Activated T-cell treated with anti-CD3 and anti-CD28 coated beads, Interleukin-2, amount 50 U/mL, for 24 hours (primary cell): ENCODE data around the gene MGLL.
A peak's percentile ranks its signal among the peaks of the same experiment; 100 is the strongest.

Experiments used
- DNase-seq: peaks from one replicate; pipeline ENCODE4 v3.0.0-alpha.2; 2020
- H3K27ac Mint-ChIP-seq: 2 replicates; pipeline ENCODE4 v1.8.0; 2020; ENCODE audit warnings: mild to moderate bottlenecking, mixed read lengths
- H3K27me3 Mint-ChIP-seq: 2 replicates; pipeline ENCODE4 v1.8.0; 2020; ENCODE audit warnings: mixed read lengths
- H3K36me3 Mint-ChIP-seq: 2 replicates; pipeline ENCODE4 v1.8.0; 2020; ENCODE audit warnings: low read depth, mixed read lengths
- H3K4me1 Mint-ChIP-seq: 2 replicates; pipeline ENCODE4 v1.8.0; 2020; ENCODE audit warnings: low read depth, mixed read lengths
- H3K4me3 Mint-ChIP-seq: 2 replicates; pipeline ENCODE4 v1.8.0; 2020; ENCODE audit warnings: mild to moderate bottlenecking, moderate library complexity, mixed read lengths
- H3K9me3 Mint-ChIP-seq: 2 replicates; pipeline ENCODE4 v1.8.0; 2020; ENCODE audit warnings: mixed read lengths

Gene MGLL

DNA sequence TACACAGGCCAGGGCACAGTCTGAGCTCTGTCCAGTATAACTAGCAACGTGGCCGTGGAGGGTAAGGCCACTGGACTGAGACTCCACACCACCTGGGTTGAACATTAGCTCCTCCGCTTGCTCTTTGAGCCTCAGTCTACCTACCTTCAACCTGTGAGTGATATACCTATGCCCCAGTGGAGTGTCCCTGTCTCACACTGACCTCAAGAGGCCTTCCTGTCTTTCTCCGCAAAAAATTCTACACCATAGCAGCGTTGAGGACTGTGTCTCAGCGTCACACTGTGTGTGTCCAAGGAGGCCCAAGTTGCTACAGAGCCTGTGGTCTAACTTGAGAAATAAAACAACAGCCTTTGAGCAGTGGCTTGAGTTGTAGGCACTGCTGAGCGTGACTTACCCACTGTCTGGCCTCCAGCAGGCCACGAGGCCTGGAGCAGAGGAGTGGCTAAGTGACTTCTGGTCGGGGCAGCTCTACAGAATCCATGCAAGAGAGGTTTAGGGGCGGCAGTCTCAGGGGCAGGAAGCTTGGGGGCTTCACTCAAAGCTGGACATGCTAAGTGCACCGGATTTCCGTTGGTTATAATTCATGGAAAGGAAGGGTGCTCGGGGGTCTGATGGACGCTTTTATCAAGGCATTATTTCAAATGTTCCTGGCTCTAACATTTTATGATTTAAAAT lies 2.0 kb upstream of the MGLL start:
- Mint-ChIP-seq H3K4me1 (peaks cover 11% of the 10 kb centered on the region), H3K36me3 (no peaks in the 10 kb centered on the region), H3K27ac (no peak overlapping the region), H3K9me3 (peaks cover 4% of the 10 kb centered on the region), H3K4me3 (no peak overlapping the region), H3K27me3 (peaks cover 65% of the 10 kb centered on the region)
- DNase-seq, result no peak

DNA sequence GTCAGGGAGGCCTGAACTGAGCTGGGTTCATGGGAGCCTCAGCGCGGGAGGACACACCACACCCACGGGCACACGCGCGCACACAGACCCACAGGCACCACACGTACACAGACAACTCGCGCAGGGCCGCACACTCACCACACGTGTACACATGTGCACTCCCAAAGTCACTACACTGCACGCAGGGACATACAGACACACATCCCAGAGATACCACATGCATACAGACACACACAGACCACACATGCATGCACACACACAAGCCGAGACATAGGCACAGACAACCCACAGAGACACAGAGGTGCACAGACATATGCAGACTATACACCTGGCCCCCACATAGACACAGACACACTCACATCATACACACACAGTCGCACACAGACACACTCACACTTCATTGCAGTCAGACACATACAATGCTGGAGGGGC lies 1.1 kb upstream of the MGLL start:
- H3K9me3 Mint-ChIP-seq, result no peaks in the 10 kb centered on the region
- DNase-seq, result no peak
- no peaks in the 10 kb centered on the region for H3K36me3 Mint-ChIP-seq
- H3K27me3 Mint-ChIP-seq, result peaks cover 68% of the 10 kb centered on the region
- no peak overlapping the region for H3K27ac Mint-ChIP-seq
- peaks cover 11% of the 10 kb centered on the region for H3K4me1 Mint-ChIP-seq
- peak overlapping the region; percentile 46 for H3K4me3 Mint-ChIP-seq

DNA sequence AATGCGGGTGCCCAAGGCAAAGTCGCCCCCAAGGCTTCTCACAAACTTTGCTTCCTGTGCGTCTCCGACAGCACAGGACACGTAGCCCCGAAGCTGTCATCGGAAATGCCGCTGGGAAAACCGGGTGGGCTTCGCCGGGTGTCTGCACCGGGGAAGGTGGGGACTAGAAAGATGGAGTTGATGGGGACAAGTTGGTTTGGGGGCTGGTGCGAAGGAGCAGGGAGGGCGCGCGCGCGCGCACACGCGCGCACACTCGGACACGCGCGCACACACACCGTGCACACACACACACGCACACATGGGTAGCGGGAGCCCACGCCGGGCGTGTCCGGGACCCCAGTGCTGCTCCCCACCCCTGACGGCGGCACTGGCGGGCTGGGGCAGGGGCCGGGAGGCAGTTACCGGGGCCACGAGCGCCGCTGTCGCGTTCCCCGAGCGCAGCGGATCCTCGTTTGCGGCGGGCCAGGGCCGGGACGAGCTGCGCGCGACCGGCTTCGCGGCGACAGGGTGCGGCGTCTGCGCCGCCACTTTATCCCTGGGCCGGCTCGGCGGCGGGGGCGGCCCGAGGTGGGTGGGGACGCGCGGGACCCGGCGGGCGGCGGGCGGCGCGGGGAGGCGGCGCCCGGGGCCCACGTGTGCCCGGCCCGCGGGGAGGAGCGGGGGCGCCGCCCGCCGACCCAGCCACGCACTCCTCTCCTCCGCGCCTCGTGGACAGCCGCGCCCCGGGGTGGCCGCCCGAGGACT lies 539 bp upstream of the MGLL start:
- no peaks in the 10 kb centered on the region for H3K9me3 Mint-ChIP-seq
- H3K27me3 Mint-ChIP-seq, result peaks cover 68% of the 10 kb centered on the region
- peak overlapping the region; percentile 79 for H3K4me3 Mint-ChIP-seq
- no peaks in the 10 kb centered on the region for H3K36me3 Mint-ChIP-seq
- H3K4me1 Mint-ChIP-seq, result peaks cover 11% of the 10 kb centered on the region
- peak overlapping the region; percentile 44 for H3K27ac Mint-ChIP-seq
- DNase-seq, result peak; percentile 42

DNA sequence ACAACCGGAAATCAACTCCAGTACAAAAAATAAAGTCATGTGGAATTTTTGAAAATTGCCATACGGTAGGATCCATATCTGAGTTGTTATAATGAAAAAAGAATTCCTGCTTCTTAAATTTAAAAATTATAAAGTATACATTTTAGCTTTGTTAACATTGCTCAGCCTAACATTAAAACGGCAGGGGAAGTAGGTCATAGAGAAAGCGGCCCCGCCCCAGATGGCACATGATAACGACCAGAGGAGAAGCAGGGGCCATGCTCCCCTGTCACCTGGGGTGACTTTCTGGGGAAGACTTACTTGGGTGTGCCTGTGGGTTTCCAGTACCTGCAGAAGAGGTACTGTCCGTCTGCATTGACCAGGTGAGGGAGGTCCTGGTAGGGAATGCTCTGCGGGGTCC lies 921 bp downstream of the MGLL start:
- peaks cover 63% of the 10 kb centered on the region for H3K27me3 Mint-ChIP-seq
- no peaks in the 10 kb centered on the region for H3K9me3 Mint-ChIP-seq

DNA sequence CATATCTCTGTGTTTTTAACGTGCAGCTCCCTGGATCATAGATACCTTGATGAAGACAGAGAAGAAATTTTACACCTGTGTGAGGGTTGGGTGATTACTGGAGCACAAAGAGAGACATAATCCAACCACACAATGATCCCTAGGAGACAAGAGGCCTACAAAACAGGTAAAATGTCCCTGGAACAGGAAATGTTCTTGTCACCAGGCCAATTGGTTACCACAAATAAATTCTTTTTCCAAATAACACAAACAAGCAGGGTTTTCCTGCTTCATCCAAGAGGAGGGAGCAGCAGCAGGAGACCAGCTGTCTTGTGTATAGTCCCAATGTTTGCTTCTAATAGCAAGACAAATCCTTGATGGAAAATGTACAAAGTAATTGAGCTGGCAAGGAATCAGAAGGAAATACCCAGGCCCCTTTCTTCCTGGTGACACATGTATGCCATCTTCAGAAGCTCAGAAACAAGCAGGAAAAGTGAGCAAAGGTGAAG lies 1.4 kb downstream of the MGLL start:
- Mint-ChIP-seq H3K27me3 (peaks cover 62% of the 10 kb centered on the region), H3K4me1 (peaks cover 11% of the 10 kb centered on the region), H3K36me3 (no peaks in the 10 kb centered on the region), H3K4me3 (no peak overlapping the region), H3K9me3 (no peaks in the 10 kb centered on the region), H3K27ac (no peak overlapping the region)
- no peak for DNase-seq

More for the DNA sequence above, 921 bp downstream of the MGLL start:
- Mint-ChIP-seq H3K4me1 (peaks cover 11% of the 10 kb centered on the region), H3K4me3 (no peak overlapping the region), H3K27ac (no peak overlapping the region), H3K36me3 (no peaks in the 10 kb centered on the region)
- DNase-seq, result no peak

DNA sequence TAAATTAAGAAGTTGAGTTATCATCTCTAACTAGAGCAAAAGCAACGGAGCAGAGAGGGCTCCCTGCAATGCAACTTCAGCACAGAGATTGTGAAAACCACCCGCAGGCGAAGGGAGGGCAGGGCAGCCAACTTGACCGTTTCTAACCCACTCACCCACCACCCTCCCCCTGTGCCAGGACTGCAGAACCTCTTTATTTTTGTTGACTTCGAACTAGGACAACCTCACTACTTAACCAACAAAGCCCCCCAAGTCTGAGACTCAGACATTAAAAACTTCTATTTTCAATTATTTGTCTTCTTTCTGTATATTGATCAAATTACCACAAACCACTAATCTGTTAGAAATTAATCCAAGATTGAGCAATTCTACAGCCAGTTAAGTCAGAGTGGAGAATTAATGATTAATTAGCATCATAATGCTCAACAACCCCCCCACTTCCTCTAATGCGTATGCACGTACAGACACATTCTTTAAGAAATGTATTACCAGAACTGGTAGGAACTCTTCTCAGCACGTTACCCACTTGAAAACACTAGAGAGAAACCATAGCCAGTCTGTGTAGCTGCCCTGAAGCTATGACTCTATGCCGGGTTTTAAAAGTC lies 2.0 kb downstream of the MGLL start:
- Mint-ChIP-seq H3K9me3 (no peaks in the 10 kb centered on the region), H3K4me3 (no peak overlapping the region)

DNA sequence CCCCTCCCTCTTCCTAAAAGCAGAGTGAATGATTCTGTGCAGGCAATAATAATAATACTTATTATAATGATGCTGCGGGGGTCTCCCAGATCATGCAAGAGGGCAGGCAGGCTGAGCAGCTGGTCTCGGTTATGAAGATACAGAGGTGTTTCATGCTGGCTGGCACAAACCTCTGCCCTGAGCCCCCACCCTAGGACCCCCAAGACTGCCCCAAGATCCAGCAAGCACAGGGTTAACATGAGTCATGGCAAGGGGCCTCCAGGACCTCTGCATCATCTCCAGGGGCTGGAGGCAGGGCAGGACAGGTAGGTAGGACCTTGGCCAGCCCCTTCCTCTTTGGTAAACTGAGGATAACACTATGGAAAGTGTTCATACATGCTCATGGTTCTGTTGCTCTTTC lies 2.7 kb downstream of the MGLL start:
- DNase-seq, result no peak
- Mint-ChIP-seq H3K27ac (no peak overlapping the region), H3K36me3 (no peaks in the 10 kb centered on the region), H3K9me3 (no peaks in the 10 kb centered on the region), H3K27me3 (peaks cover 52% of the 10 kb centered on the region), H3K4me3 (no peak overlapping the region), H3K4me1 (peaks cover 11% of the 10 kb centered on the region)

More for the DNA sequence above, 2.0 kb downstream of the MGLL start:
- Mint-ChIP-seq H3K27ac (no peak overlapping the region), H3K36me3 (no peaks in the 10 kb centered on the region), H3K27me3 (peaks cover 57% of the 10 kb centered on the region), H3K4me1 (peaks cover 11% of the 10 kb centered on the region)
- no peak for DNase-seq

DNA sequence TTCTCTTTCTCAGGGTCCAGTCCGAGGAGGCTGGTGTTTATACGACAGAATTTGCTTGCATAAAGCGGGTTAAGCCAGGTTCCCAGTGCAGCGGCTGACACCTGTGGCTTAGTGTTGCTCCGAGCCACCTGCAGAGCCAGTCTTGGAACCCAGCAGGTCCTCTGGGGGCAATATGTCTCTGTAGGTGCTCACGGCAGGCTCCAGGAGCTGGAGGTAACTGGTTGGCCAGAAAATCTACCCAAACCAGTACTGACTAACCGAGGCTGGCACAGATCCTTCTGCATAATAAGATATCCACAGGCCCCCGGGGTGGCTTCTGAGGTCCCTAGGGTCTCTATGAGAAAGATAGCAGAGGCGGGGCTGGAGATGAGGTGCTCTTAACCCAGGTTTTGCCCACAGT lies 3.2 kb downstream of the MGLL start:
- Mint-ChIP-seq H3K4me1 (peaks cover 11% of the 10 kb centered on the region), H3K27me3 (peaks cover 46% of the 10 kb centered on the region), H3K36me3 (no peaks in the 10 kb centered on the region), H3K27ac (no peak overlapping the region), H3K4me3 (no peak overlapping the region), H3K9me3 (no peaks in the 10 kb centered on the region)
- no peak for DNase-seq

DNA sequence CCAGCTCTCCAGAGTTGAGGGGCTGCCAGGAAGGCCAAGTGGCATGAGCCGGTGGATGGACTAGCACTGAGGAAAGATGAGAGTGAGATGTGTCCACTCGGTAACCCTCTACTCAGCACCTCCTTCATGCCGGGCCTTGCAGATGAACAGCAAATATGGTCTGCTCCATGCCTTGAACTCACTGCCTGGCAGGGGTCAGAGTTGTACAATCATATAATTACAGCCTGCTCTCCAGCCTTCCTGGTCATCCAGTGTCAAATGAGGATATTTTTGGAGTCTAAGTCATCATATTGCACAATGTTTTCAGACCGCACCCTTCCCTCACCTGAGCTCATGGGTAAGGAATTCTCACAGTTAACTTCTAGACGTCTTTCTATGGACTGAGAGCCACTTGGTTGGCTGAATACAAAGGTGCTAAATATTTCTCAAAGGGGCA lies 4.9 kb downstream of the MGLL start:
- DNase-seq, result no peak
- H3K27me3 Mint-ChIP-seq, result peaks cover 34% of the 10 kb centered on the region
- H3K9me3 Mint-ChIP-seq, result no peaks in the 10 kb centered on the region
- H3K4me3 Mint-ChIP-seq, result no peak overlapping the region
- H3K4me1 Mint-ChIP-seq, result peaks cover 4% of the 10 kb centered on the region
- H3K36me3 Mint-ChIP-seq, result no peaks in the 10 kb centered on the region
- no peak overlapping the region for H3K27ac Mint-ChIP-seq

DNA sequence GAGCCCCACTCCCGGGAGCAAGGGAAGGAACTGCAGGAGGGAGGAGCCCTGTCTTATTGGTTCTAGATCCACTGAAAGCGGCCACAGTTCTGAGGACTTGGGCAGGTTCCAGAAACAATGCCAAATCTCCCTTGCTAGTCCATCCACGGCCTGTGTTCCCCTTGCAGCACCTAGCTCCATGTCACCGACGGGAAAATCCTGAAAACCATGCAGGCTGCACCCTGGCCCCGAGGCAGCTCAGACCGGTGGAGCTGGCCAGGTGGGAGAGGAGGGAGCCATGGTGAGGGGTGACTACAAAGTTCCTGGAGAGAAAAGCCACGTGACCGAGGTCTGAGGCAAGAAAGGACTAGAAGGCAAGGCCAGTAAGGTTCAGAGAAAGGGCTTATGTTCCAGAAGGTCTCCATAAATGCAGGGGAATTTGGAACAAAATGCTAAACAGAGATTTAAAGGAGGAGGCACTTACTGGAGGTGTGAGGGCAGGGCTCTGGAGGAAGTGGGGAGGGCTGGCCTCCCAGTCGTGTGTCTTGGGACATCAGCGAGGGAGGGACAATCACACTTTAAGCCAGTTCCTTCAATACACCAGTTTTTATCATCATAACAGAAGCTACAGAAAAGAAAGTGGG lies 5.4 kb downstream of the MGLL start:
- Mint-ChIP-seq H3K4me3 (no peak overlapping the region), H3K36me3 (no peaks in the 10 kb centered on the region), H3K27me3 (peaks cover 29% of the 10 kb centered on the region), H3K4me1 (peaks cover under 1% of the 10 kb centered on the region), H3K9me3 (no peaks in the 10 kb centered on the region), H3K27ac (no peak overlapping the region)
- no peak for DNase-seq

DNA sequence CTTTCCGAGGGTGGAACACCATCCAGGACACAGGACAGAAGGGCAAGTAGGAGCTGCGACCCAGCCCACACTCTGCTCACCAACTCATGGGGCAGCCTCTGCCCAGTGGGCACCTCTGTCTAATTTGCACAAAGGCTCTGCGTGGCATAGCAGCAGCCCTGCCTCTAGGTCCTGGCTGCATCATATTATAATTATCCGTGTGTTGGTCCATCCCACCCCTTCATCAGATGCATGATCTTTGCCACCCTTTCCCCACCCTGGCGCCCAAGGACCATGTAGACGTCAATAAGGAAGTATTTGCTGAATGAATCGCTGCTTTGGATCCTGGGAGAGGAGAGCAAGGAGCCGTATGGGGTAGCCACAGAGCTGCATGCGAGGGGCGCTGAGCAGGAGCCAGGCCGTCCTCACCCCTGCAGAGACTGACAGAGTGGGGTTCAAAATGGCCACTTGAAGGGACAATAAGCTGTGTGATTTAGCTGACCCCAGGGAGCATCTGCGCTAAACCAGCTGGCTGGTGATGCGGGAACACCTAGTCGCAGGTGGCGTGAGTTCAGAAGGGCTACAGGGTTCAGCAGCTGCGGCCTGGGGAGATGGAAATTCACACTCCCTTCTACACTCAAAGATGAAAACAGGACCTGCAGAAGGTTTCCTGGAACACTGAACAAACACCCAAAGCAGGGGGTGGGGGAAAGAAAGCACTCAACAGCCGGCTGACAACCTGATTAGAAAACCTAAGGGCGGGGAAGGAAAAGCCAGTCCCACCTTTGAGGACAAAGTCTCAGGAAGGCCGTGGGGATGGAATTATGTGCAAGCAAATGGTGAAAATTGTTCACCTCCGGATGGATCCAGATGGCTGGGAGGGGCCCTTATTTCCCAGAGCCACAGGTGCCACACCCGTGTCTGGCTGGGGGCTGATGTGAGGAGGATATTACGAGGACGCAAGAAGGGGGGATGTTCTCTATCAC lies 6.4 kb downstream of the MGLL start:
- DNase-seq, result no peak
- H3K9me3 Mint-ChIP-seq, result no peaks in the 10 kb centered on the region
- H3K27me3 Mint-ChIP-seq, result peaks cover 20% of the 10 kb centered on the region
- no peak overlapping the region for H3K27ac Mint-ChIP-seq
- no peaks in the 10 kb centered on the region for H3K36me3 Mint-ChIP-seq
- H3K4me1 Mint-ChIP-seq, result no peaks in the 10 kb centered on the region
- H3K4me3 Mint-ChIP-seq, result no peak overlapping the region

DNA sequence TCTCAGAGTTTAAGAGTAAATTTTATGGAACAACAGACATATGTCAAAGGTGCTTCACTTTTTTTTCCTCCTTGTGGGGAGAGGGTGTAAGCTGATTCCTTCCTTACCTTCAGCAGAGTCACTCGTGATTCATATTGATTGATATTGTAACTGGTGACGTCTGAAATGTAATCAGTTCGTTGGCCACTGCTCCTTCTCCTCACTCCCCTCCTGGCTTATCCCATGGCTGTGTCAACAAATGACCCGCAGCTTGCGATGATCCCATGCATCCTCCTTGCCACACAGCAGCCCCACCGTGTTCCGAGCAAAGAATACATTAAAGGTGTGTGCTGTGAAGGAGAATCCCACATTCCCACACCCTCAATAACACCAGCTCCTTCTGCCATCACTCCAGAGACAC lies 7.3 kb downstream of the MGLL start:
- H3K9me3 Mint-ChIP-seq, result no peaks in the 10 kb centered on the region
- H3K27me3 Mint-ChIP-seq, result peaks cover 11% of the 10 kb centered on the region
- H3K36me3 Mint-ChIP-seq, result no peaks in the 10 kb centered on the region
- no peak overlapping the region for H3K4me3 Mint-ChIP-seq
- no peaks in the 10 kb centered on the region for H3K4me1 Mint-ChIP-seq
- H3K27ac Mint-ChIP-seq, result no peak overlapping the region
- DNase-seq, result no peak

DNA sequence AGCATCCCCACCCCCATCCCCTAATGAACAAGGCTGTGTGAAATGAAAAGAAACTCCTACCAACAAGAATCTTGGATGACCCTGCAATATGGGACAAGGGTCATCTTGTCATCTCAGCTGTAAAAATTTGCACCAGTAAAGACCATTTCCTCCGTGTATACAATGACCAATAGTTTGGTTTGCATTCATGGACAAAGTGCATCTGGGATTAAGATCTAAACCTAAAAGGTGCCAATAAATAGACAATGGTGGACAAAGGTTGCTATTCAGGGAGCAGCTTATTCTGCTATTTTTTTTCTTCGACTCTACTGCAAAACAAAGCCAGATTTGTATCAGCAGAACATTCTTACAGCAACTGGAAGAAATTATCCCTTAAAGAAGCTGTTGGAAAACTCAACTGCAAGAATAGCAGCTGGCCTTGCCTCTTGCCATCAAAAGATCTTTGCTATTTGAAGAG lies 8.0 kb downstream of the MGLL start:
- Mint-ChIP-seq H3K36me3 (no peaks in the 10 kb centered on the region), H3K4me3 (no peak overlapping the region), H3K27ac (no peak overlapping the region), H3K27me3 (peaks cover 6% of the 10 kb centered on the region), H3K9me3 (no peaks in the 10 kb centered on the region), H3K4me1 (no peaks in the 10 kb centered on the region)
- no peak for DNase-seq

DNA sequence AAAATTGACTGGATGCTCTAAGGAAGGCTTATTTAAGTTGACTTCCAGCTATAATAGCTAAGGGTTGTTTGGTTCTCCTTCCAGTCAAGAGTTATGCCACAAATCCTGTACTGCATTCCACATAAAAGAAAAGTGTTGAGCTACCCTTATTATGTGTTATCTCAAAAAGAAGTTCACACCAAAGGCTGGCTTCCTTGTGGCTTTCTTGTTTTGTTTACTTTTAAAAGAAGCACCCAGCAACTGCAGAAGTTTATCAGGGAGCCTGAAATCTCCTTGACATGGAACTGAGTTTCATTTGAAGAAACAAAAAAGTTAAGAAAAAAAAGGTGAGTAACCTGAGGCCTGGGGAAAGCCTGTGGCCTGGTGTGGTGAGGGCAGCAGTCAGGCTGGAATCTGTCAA lies 10.2 kb downstream of the MGLL start:
- H3K27me3 Mint-ChIP-seq, result peaks cover 4% of the 10 kb centered on the region
- H3K4me3 Mint-ChIP-seq, result no peak overlapping the region
- no peaks in the 10 kb centered on the region for H3K36me3 Mint-ChIP-seq
- DNase-seq, result no peak
- no peak overlapping the region for H3K27ac Mint-ChIP-seq
- no peaks in the 10 kb centered on the region for H3K9me3 Mint-ChIP-seq
- peaks cover 2% of the 10 kb centered on the region for H3K4me1 Mint-ChIP-seq
